Measurements from ENCODE around the gene AGA. TPM values are rescaled to one million over a fixed set of nuclear protein-coding genes. Genes with fewer than 3 reads are reported as not detected.
A peak's percentile ranks its signal among the peaks of the same experiment; 100 is the strongest.

AGA gene
- total and polyA plus RNA-seq, 3 experiments from 2014 or later = 15.1 to 40.7 (median 16.8) TPM

DNA sequence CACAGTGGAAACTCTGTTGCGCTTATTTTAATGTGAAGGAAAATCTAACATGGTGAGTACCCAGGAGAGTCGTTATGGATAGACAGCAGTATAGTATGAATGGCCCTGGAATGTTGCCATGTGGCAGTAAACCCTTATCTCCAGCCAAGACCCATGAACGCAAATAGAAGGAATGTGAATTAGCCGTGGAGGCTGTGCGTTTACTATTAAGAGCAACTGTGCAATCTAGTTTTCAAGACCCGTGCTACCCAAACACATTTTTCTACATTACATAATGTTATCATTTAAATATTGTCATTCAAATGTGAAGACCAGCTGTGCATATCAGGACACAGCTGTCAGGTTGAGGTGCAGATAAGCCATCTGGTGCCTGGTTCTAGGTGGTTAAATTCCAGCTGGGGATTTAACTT, 13.3 kb upstream of the AGA start:
- CTCF ChIA-PET = no interaction called here
- Histone ChIP-seq H3K36me3 (ENCODE audit: insufficient read depth, low read length) (no peaks in the 10 kb centered on the region), H3K9me3 (ENCODE audit: low read length) (no peaks in the 10 kb centered on the region), H3K27ac (ENCODE audit: low read depth, low read length) (no peak overlapping the region), H3K27me3 (ENCODE audit: insufficient read depth, low read length, poor library complexity, severe bottlenecking) (no peaks in the 10 kb centered on the region), H3K4me1 (ENCODE audit: insufficient read depth, low read length) (no peaks in the 10 kb centered on the region), H3K4me3 (ENCODE audit: low read length) (no peak overlapping the region)
- peaks cover 2 to 8% (median 5%) of the 10 kb centered on the region in 3 donors for H3K4me1 Mint-ChIP-seq
- no peaks in the 10 kb centered on the region for H3K9me3 Mint-ChIP-seq
- no peaks in the 10 kb centered on the region for H3K27me3 Mint-ChIP-seq
- H3K36me3 Mint-ChIP-seq = peaks cover 0 to 2% (median 1%) of the 10 kb centered on the region in 3 donors
- POLR2A ChIA-PET = no interaction called here
- no peak overlapping the region for H3K4me3 Mint-ChIP-seq
- peak overlapping the region in 1 of 8 donors; percentile 46 for H3K27ac Mint-ChIP-seq
- DNase-seq = no peak

DNA sequence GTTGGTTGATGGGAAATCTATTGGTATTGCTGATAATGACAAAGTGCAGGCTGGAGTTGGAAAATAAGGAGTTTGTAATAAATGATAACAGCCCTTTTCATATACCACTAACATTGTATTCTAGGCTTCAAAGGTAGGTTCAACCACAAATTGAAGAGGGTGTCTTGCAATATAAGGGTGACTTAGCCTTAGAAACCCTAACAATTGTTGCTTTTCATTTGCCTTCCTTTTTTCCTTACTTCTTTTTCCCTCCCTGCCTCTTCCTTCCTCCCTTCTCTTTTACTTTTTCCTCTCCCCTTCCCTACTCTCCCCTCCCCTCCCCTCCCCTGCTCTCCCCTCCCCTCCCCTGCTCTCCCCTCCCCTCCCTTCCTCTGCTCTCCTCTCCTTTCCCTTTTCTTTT, 10.9 kb upstream of the AGA start:
- no peaks in the 10 kb centered on the region for H3K36me3 ChIP-seq (ENCODE audit: insufficient read depth, low read length)
- H3K9me3 ChIP-seq (ENCODE audit: low read length) = no peaks in the 10 kb centered on the region
- Mint-ChIP-seq H3K27ac (no peak overlapping the region), H3K27me3 (no peaks in the 10 kb centered on the region), H3K4me1 (peaks cover 5 to 14% (median 12%) of the 10 kb centered on the region in 3 donors), H3K36me3 (peaks cover 0 to 2% (median 1%) of the 10 kb centered on the region in 3 donors), H3K4me3 (no peak overlapping the region), H3K9me3 (no peaks in the 10 kb centered on the region)
- no peak overlapping the region for H3K4me3 ChIP-seq (ENCODE audit: low read length)
- ChIA-PET POLR2A (no interaction called here), CTCF (no interaction called here)
- no peak for DNase-seq
- H3K27ac ChIP-seq (ENCODE audit: low read depth, low read length) = no peak overlapping the region
- no peaks in the 10 kb centered on the region for H3K4me1 ChIP-seq (ENCODE audit: insufficient read depth, low read length)
- H3K27me3 ChIP-seq (ENCODE audit: insufficient read depth, low read length, poor library complexity, severe bottlenecking) = no peaks in the 10 kb centered on the region

DNA sequence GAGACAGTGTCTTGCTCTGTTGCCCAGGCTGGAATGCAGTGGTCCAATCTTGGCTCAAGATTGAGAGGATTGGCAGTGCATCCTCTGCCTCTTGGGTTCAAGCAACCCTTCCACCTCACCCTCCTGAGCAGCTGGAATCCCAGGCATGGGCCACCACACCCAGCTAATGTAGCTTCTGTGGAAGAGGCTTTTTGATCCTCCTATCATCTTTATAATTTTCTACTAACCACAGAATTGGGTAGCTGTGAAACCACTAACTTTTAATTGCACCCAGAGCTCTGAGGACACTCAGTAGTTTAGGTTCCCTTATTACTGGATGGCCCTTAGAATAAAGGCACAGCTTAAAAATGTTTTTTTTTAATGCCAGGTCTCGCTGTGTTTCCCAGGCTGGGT, 8.9 kb upstream of the AGA start:
- no peak overlapping the region for H3K4me3 Mint-ChIP-seq
- no peaks in the 10 kb centered on the region for H3K27me3 Mint-ChIP-seq
- POLR2A ChIA-PET = no interaction called here
- H3K27ac ChIP-seq (ENCODE audit: low read depth, low read length) = no peak overlapping the region
- H3K4me3 ChIP-seq (ENCODE audit: low read length) = no peak overlapping the region
- no peaks in the 10 kb centered on the region for H3K4me1 ChIP-seq (ENCODE audit: insufficient read depth, low read length)
- H3K36me3 ChIP-seq (ENCODE audit: insufficient read depth, low read length) = no peaks in the 10 kb centered on the region
- no peaks in the 10 kb centered on the region for H3K27me3 ChIP-seq (ENCODE audit: insufficient read depth, low read length, poor library complexity, severe bottlenecking)
- no peaks in the 10 kb centered on the region for H3K9me3 Mint-ChIP-seq
- DNase-seq = no peak
- H3K27ac Mint-ChIP-seq = no peak overlapping the region
- peaks cover 0 to 2% (median 1%) of the 10 kb centered on the region in 3 donors for H3K36me3 Mint-ChIP-seq
- CTCF ChIA-PET = interaction anchor here (0.7 to 1.2 kb wide), 2 partner anchors 10 to 11 kb away, joined by 3 read pairs; no protein-coding TSS in a partner anchor
- no peaks in the 10 kb centered on the region for H3K9me3 ChIP-seq (ENCODE audit: low read length)
- H3K4me1 Mint-ChIP-seq = peaks cover 5 to 22% (median 15%) of the 10 kb centered on the region in 3 donors

DNA sequence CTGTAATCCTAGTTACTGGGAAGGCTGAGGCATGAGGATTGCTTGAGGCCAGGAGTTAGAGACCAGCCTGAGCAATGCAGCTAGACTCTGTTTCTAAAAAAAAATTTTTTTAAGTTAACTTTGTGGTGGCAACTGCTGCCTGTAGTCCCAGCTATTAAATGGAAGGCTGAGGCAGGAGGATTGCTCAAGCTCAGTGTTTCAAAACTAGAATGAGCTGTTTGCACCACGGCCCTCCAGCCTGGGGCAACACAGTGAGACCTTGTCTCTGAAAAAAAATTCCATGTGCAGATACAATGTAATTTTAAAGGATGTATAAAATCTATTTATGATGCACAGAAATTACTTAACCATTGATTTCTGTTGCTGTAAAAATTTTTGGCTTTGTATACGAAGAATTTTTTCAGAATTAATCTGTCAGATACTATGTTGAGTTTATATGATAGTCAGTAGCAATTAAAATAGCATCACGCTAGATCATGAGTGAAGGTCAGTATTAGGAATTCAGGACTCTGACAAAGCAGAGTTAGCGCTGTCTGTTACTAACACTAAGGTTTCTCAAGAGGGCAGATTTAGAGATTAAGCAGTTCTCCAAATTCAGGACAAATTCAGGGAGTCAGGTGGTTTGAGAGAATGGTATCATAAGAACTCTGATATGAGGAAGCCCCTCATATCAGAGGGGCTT, 8.3 kb upstream of the AGA start:
- POLR2A ChIA-PET = no interaction called here
- CTCF ChIA-PET = interaction anchor here (0.7 to 1.2 kb wide), 2 partner anchors 9 to 12 kb away, joined by 3 read pairs; no protein-coding TSS in a partner anchor

DNA sequence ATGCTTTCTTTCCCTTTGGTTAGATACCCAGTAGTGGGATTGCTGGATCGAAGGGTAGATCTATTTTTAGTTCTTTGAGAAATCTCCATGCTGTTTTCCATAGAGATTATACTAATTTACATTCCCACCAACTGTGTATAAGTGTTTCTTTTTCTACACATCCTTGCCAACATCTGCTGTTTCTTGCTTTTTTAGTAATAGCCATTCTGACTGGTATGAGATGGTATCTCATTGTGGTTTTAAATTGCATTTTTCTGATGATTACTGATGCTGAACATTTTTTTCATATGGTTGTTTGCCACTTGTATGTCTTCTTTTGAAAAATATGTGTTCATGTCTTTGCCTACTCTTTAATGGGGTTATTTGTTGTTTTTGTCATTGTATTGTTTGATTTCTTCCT, 6.6 kb upstream of the AGA start:
- H3K4me3 ChIP-seq (ENCODE audit: low read length) = no peak overlapping the region
- no peaks in the 10 kb centered on the region for H3K9me3 Mint-ChIP-seq
- H3K27me3 Mint-ChIP-seq = no peaks in the 10 kb centered on the region
- H3K9me3 ChIP-seq (ENCODE audit: low read length) = no peaks in the 10 kb centered on the region
- H3K4me1 Mint-ChIP-seq = peaks cover 5 to 22% (median 15%) of the 10 kb centered on the region in 3 donors
- H3K4me1 ChIP-seq (ENCODE audit: insufficient read depth, low read length) = no peaks in the 10 kb centered on the region
- POLR2A ChIA-PET = no interaction called here
- no peak overlapping the region for H3K4me3 Mint-ChIP-seq
- H3K27ac ChIP-seq (ENCODE audit: low read depth, low read length) = no peak overlapping the region
- H3K27me3 ChIP-seq (ENCODE audit: insufficient read depth, low read length, poor library complexity, severe bottlenecking) = no peaks in the 10 kb centered on the region
- no peaks in the 10 kb centered on the region for H3K36me3 Mint-ChIP-seq
- peak overlapping the region in 2 of 8 donors; percentile 23 to 41 for H3K27ac Mint-ChIP-seq
- no peak for DNase-seq
- CTCF ChIA-PET = no interaction called here
- no peaks in the 10 kb centered on the region for H3K36me3 ChIP-seq (ENCODE audit: insufficient read depth, low read length)

More for the DNA sequence above, 8.3 kb upstream of the AGA start:
- H3K27ac ChIP-seq (ENCODE audit: low read depth, low read length) = no peak overlapping the region
- Mint-ChIP-seq H3K4me1 (peaks cover 5 to 22% (median 15%) of the 10 kb centered on the region in 3 donors), H3K36me3 (peaks cover 0 to 1% (median 1%) of the 10 kb centered on the region in 3 donors), H3K27ac (peak overlapping the region in 1 of 8 donors; percentile 9), H3K4me3 (no peak overlapping the region), H3K9me3 (no peaks in the 10 kb centered on the region), H3K27me3 (no peaks in the 10 kb centered on the region)
- H3K36me3 ChIP-seq (ENCODE audit: insufficient read depth, low read length) = no peaks in the 10 kb centered on the region
- H3K4me1 ChIP-seq (ENCODE audit: insufficient read depth, low read length) = no peaks in the 10 kb centered on the region
- no peak for DNase-seq
- no peaks in the 10 kb centered on the region for H3K27me3 ChIP-seq (ENCODE audit: insufficient read depth, low read length, poor library complexity, severe bottlenecking)
- no peaks in the 10 kb centered on the region for H3K9me3 ChIP-seq (ENCODE audit: low read length)
- no peak overlapping the region for H3K4me3 ChIP-seq (ENCODE audit: low read length)

DNA sequence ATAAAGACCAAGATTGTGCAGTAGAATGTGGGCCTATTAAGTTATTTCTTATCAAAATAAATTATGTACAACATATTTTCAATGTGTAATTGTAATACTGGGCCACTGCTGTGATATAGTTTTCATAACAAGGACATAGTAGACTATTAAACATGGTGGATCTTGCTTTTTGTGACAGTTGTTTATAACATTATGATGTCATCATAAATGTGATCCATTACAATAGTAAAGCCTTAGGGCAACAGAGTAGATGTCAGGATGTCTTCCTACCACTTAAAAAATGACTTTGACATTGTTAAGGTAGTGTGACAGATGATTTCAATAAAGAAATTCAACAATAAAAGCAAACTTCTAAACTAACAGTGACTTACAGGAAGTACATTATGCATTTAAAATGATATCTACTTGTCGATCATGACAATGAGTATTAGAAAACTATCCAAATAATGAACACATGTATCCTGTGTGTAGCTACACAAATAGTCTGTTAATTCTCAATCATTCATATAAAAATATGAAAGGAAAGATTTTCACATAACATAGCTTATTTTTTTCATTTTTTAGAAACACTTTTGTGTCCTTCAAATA, 5.3 kb upstream of the AGA start:
- no peak overlapping the region for H3K4me3 Mint-ChIP-seq
- H3K36me3 Mint-ChIP-seq = peaks cover 0 to 2% (median 0%) of the 10 kb centered on the region in 3 donors
- peaks cover 5% of the 10 kb centered on the region for H3K4me1 ChIP-seq (ENCODE audit: insufficient read depth, low read length)
- no peak overlapping the region for H3K27ac ChIP-seq (ENCODE audit: low read depth, low read length)
- H3K27me3 Mint-ChIP-seq = no peaks in the 10 kb centered on the region
- no peak overlapping the region for H3K27ac Mint-ChIP-seq
- peaks cover 11 to 30% (median 22%) of the 10 kb centered on the region in 3 donors for H3K4me1 Mint-ChIP-seq
- ChIA-PET POLR2A (no interaction called here), CTCF (no interaction called here)
- H3K9me3 Mint-ChIP-seq = no peaks in the 10 kb centered on the region
- H3K36me3 ChIP-seq (ENCODE audit: insufficient read depth, low read length) = no peaks in the 10 kb centered on the region
- no peak for DNase-seq
- no peaks in the 10 kb centered on the region for H3K9me3 ChIP-seq (ENCODE audit: low read length)
- H3K27me3 ChIP-seq (ENCODE audit: insufficient read depth, low read length, poor library complexity, severe bottlenecking) = no peaks in the 10 kb centered on the region
- H3K4me3 ChIP-seq (ENCODE audit: low read length) = no peak overlapping the region

DNA sequence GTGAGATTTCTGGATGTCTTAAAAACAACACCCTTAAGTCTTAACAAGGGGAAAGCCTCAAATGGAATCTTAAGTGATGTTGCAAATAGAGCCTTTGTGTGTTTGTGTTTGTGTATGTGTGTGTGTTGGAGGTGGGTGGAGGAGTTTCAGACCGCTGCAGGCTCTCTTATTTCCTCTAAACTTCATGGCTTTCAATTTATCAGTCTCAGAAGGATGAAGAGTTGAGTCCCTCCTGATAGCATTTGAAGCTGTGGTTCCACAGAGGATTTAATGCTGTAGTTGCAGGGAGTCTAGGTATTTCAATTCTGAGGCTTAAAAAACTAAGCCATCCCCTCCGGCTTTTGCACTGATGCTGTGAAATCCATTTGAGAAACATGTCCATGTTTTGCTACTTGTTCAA, 4.3 kb upstream of the AGA start:
- Histone ChIP-seq H3K9me3 (ENCODE audit: low read length) (no peaks in the 10 kb centered on the region), H3K36me3 (ENCODE audit: insufficient read depth, low read length) (no peaks in the 10 kb centered on the region), H3K27ac (ENCODE audit: low read depth, low read length) (no peak overlapping the region), H3K4me1 (ENCODE audit: insufficient read depth, low read length) (peaks cover 6% of the 10 kb centered on the region), H3K4me3 (ENCODE audit: low read length) (no peak overlapping the region), H3K27me3 (ENCODE audit: insufficient read depth, low read length, poor library complexity, severe bottlenecking) (no peaks in the 10 kb centered on the region)
- no peak overlapping the region for H3K4me3 Mint-ChIP-seq
- peak overlapping the region in 1 of 8 donors; percentile 17 for H3K27ac Mint-ChIP-seq
- no peaks in the 10 kb centered on the region for H3K9me3 Mint-ChIP-seq
- no peaks in the 10 kb centered on the region for H3K27me3 Mint-ChIP-seq
- H3K4me1 Mint-ChIP-seq = peaks cover 15 to 35% (median 26%) of the 10 kb centered on the region in 3 donors
- peaks cover 0 to 11% (median 0%) of the 10 kb centered on the region in 3 donors for H3K36me3 Mint-ChIP-seq
- no peak for DNase-seq
- CTCF ChIA-PET = no interaction called here
- POLR2A ChIA-PET = no interaction called here

DNA sequence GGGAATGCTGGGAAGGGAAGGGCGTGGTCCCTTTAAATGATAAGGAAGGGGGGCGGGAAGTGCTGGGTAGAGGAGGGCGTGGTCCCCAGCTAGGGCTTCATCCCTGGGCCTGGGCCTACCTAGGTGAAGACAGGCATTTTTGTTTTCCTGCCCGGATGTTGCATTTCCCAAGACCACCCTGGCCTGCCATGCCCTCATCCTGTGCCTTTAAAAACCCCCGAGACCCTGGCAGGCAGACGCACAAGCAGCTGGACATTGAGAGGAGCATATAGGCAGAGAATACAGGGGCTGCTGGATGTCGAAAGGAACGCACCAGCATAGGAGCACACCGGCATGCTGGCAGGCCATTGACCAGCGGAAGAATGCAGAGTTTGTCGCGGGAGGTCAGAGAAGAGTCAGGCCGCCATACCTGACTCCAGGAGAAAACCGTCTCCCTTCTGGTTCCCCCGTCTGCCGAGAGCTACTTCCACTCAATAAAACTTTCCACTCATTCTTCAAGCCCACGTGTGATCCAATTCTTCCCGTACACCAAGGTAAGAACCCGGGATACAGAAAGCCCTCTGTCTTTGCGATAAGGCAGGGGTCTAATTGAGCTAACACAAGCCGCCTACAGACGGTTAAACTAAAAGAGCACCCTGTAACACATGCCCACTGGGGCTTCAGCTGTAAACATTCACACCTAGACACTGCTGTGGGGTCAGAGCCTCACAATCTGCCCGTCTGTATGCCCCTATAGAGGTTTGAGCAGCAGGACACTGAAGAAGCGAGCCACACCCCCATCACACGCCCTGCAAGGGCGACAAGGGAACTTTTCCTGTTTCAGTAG, 2.9 kb upstream of the AGA start:
- peaks cover 27 to 42% (median 36%) of the 10 kb centered on the region in 3 donors for H3K4me1 Mint-ChIP-seq
- no peaks in the 10 kb centered on the region for H3K36me3 ChIP-seq (ENCODE audit: insufficient read depth, low read length)
- H3K27ac ChIP-seq (ENCODE audit: low read depth, low read length) = no peak overlapping the region
- H3K27ac Mint-ChIP-seq = peak overlapping the region in 3 of 8 donors; percentile 49 to 76 (median 68)
- H3K9me3 Mint-ChIP-seq = no peaks in the 10 kb centered on the region
- CTCF ChIA-PET = no interaction called here
- peaks cover 0 to 16% (median 0%) of the 10 kb centered on the region in 3 donors for H3K36me3 Mint-ChIP-seq
- H3K27me3 Mint-ChIP-seq = no peaks in the 10 kb centered on the region
- H3K4me1 ChIP-seq (ENCODE audit: insufficient read depth, low read length) = peaks cover 15% of the 10 kb centered on the region
- peak overlapping the region in 4 of 7 donors; percentile 38 to 69 (median 62) for H3K4me3 Mint-ChIP-seq
- H3K27me3 ChIP-seq (ENCODE audit: insufficient read depth, low read length, poor library complexity, severe bottlenecking) = no peaks in the 10 kb centered on the region
- POLR2A ChIA-PET = no interaction called here
- no peak for DNase-seq
- no peaks in the 10 kb centered on the region for H3K9me3 ChIP-seq (ENCODE audit: low read length)
- H3K4me3 ChIP-seq (ENCODE audit: low read length) = no peak overlapping the region

Data from CD8-positive, alpha-beta memory T cell (primary cell).